PFSK-1 (cell line): ENCODE results near the gene GRB10.

ENCODE experiments used
- POLR2AphosphoS5 ChIP-seq: IDR thresholded peaks from 2 replicates; pipeline ENCODE4 v1.6.1; 2012; ENCODE audit warnings: low read depth, mild to moderate bottlenecking, control low read depth, low read length, moderate library complexity
- REST ChIP-seq, 2 experiments: IDR thresholded peaks; 2 replicates each; pipeline versions ENCODE4 v1.6.1 to v1.8.0; 2011 to 2012; ENCODE audit warnings: low read depth in 2 of 2, low read length in 2 of 2, control low read depth in 1 of 2, inconsistent platforms in 1 of 2, mild to moderate bottlenecking in 1 of 2, moderate library complexity in 1 of 2; ENCODE audit not compliant: insufficient read depth in 1 of 2
- TAF1 ChIP-seq: IDR thresholded peaks from 2 replicates; pipeline ENCODE4 v1.6.1; 2012; ENCODE audit warnings: low read length, control low read depth, borderline replicate concordance; ENCODE audit not compliant: insufficient read depth

DNA sequence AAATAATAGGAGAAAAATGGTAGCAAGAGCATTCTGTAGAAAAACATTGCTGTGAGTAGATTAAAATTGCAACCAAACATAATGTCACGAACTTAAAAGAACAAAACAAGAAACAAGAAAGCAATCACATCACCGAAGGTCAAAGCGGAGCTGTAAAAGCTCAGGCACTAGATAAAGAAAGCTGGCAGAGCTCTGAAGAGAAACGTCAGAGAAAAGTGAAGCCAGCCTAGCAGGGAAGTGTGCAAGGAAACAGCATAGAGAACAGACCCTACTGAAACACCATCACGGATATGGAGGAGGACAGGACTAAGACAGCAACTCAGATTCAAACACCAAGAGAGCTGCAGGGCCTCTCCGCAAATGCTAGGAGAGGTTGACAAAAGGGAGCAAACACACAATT is 195.0 kb downstream of the GRB10 start:
- TF ChIP-seq TAF1 (no peak), POLR2AphosphoS5 (no peak), REST (IDR thresholded peaks at IDR 0.05; ENCODE audit: insufficient read depth in 1 of 2, low read depth in 2 of 2, low read length in 2 of 2) (no peak)
